HG03097 (cell line): ENCODE results near the gene DONSON.
"Not testable (repeated sequence)": the region's sequence is repeated elsewhere in the genome, so short reads cannot be mapped to it uniquely, and the experiment has no call there.

Experiments used
- ATAC-seq: cut with Tn5 transposase; IDR thresholded peaks from one replicate; pipeline ENCODE4 v1.9.1; 2021; ENCODE audit not compliant: unreplicated experiment, low FRiP score

DONSON gene

GRCh38 chr21:33588485-33589335 lies at the start of gene DONSON:
Gene DONSON (minus strand): TSS chr21:33588684. CDS start chr21:33588641, 43 bp downstream.
- ATAC-seq, result peak; percentile 83

GRCh38 chr21:33634254-33634653 lies 45.8 kb upstream of the DONSON start:
- ATAC-seq, result no peak

DNA sequence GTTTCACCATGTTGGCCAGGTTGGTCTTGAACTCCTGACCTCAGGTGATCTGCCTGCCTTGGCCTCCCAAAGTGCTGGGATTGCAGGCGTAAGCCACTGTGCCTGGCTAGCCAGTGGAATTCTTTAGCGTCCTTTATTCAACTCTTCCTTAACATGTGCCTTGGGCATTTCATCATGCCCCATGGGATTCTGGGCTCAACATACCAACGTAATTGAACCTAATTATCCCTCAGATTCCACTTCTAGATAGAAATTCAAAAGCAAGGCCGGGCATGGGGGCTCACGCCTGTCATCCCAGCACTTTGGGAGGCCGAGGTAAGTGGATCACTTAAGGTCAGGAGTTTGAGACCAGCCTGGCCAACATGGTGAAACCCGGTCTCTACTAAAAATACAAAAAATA lies 37.7 kb upstream of the DONSON start:
- ATAC-seq, result not testable (repeated sequence)

DNA sequence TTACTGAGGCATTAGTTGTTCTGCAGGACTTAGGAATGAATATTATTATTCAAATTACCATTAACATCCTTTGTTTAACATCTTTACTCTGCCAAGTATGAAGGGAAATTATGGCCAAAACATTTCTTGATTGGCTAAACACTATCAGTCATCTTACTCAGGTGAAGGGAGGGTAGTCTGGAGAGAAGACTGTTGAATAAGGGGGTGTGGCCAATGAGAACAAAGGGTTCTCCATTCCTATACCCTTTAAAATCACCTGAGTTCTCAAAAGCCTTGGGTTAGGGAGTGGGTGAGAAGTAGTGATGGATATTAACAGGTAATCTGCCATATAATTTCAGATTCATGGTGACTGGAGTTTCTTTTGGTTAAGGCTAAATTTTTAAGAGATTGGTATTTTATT lies 33.8 kb upstream of the DONSON start:
- ATAC-seq, result no peak

DNA sequence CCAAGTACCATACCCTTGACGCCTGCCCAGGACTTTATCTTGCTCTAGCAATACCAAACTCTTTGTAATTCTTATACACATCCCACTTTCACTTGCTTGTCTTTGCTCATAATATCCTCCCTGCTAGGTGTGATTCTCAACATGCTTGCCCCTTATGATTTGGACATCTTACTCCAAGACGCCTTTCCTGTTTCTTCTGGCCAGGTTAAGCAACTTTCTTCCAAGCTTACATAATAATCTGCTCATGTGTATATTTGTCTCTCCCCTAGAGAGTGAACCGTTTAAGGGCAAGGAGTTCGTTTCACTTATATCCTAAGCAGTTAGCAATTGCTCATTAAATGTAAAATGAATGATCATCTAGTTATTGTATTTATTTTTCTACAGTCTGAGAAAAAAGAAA lies 31.2 kb upstream of the DONSON start:
- no peak for ATAC-seq

DNA sequence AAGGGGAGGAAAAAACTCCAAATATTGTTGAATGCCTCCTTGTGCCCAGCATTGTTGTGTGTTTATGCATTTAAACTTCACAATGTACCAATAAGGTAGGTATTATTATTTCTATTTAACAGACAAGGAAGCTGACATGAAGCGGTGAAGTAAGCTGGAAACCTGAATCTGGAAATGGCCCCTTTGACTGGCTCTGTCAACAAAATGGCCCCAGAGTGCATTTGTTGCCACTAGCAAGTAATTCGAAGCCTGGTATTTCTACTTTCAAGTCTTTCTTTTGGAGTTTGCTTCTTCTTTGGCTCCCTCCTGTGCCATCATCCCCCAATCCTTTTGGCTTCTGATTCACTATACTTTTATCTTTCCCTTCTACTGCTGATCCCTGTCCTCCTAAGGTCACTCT lies 29.9 kb upstream of the DONSON start:
- ATAC-seq, result no peak

DNA sequence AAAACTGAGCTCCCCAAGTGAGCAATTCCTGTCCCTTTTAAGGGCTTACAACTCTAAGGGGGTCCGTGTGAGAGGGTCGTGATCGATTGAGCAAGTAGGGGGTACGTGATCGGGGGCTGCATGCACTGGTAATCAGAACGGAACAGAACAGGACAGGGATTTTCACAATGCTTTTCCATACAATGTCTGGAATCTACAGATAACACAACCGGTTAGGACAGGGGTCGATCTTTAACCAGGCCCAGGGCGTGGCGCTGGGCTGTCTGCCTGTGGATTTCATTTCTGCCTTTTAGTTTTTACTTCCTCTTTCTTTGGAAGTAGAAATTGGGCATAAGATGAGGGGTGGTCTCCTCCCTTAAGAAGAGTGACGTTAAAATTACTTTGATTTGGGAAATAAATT lies 29.1 kb upstream of the DONSON start:
- not testable (repeated sequence) for ATAC-seq

GRCh38 chr21:33611006-33611744 lies 22.7 kb upstream of the DONSON start:
- ATAC-seq, result no peak

DNA sequence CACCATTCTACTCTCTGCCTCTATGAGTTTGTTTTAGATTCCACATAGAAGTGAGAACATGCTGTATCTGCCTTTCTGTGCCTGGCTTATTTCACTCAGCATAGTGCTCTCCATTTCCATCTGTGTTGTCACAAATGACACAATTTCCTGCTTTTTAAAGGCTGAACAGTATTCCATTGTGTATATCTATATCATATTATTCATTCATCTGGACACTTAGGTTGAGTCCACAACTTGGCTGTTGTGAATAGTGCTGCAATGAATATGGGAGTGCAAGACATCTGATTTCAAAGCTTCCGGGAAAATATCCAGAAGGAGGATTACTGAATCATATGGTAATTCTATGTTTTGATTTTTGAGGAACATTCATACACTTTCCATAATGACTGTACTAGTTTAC lies 20.1 kb upstream of the DONSON start:
- no peak for ATAC-seq

DNA sequence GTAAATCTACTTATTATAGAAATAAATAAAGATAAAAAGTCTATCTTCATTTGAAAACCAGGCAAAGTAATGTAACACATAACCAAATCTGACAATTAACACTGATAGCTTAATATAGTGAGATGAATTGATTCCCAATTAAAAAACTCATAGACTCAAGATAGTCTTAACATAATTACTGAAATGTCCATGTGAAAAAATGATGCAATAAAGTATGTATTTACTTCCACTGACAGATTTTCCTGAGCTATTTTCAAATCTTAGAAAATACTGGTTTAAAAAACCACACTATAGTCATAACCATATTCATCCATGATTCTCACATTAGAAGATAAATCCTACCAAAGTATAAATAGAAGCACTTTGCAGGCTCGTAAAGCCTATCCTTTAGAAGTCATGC lies 9.6 kb upstream of the DONSON start:
- no peak for ATAC-seq

DNA sequence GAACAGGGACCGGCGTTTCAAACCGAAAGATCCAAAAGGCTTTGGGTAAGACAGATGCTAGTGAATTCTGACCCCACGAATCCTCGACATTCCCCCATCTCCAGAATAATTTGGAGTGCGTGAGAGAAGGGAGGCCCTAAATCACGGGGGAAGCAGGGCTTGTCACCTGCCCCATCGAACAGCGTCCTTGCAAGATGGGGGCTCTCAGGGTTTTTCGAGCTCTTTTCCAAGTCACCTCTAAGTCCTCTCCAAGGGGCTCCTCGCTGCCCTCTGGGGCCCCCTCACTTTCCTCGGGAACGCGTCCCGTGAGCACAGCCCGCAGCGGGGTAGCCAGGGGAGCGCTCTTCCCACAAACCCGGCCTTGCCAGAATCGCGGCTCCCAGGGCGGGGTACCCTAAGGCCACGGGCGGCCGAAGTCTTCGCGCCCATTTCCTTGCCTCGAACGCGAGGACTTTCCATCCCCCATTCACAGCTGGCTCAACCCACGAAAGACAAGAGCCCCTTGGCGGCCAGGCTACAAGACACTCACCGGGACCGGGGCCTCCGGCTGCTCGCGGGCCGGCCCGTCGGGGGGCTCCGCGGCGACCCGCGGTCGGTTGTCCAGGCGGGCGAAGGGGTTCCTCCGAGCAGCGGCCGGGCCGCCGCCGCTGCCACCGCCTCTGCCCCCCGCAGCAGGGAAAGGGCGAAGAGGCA lies 546 bp downstream of the DONSON start:
- ATAC-seq, result peak; percentile 46

- no peak for ATAC-seq
Observed at GRCh38 chr21:33586927-33587326, 1.6 kb downstream of the DONSON start.

DNA sequence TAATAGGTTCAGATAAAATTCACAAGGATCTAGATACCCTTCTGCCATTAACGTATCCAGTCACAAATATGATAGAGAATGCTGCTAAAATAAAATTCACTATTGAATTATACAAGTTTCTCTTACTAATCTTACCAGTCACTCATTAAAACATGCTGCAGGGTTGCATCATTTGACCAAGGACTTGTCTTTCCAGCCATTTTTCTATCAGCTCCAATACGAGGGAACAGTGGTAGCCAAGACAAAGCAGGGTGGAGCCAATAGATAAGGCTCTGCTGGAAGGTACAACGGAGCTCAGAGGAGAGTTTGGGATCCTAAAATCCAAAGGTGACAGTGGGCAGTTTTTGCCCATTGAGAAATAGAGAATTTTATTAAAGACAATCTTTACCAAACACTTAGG lies 4.0 kb downstream of the DONSON start:
- ATAC-seq, result no peak

- ATAC-seq, result no peak
Observed at GRCh38 chr21:33578959-33579542, 9.4 kb downstream of the DONSON start.

DNA sequence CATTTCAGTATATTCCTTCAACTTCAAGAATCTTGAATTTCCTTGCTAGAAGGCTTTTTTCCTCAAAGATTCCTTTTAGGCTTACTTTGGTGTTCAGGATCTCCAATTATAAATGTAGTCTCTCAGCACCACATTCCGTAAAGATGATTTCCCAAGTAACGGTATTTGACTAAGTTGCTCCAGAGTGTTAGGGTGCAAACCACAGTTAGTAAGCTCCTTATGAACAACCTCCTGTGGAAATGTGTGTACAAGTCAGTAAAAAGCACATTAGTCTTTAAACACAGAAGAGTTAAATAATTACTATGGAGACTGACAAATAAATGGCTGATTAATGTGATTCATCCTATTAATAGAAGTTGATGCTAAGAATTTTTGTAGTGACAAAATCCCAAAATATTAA lies 10.3 kb downstream of the DONSON start:
- no peak for ATAC-seq

- not testable (repeated sequence) for ATAC-seq
Observed at GRCh38 chr21:33576741-33577141, 11.7 kb downstream of the DONSON start.

DNA sequence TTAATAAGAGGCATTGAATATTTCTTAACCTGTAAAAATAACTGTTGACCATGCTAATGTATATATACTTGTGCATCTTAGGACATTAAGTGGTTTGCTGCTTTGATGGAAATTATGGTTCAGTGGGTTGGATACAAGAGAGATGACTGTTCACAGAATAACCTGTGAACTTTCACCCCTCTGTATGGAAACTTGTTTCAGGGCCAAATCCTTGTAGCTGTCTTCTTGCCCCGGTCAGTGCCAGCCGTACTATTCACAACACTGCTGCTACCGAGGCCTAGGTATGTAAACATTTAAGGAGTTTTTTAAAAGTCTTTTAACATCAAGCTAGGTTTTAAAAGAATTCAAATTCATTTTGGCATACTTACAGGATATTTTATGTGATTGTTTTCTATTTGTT lies 16.1 kb downstream of the DONSON start:
- no peak for ATAC-seq

- ATAC-seq, result no peak
Observed at GRCh38 chr21:33569991-33570390, 18.5 kb downstream of the DONSON start.

DNA sequence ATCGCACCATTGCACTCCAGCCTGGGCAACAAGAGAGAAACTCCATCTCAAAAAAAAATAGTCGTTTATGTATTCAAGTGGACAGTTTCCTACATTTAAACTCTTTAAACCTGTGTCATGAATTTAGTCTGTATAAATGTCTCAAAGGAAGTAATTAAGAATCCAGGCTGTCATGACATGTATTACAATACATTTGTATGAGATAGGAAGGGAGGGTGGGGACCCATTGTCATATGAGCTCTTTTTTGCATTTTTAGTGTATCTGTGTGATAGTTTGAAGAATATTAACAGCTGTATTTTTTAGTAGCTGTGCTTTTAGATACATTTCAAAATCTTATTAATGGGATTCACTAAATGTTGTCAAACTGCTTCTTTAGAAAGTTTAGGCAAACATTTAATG lies 20.0 kb downstream of the DONSON start:
- no peak for ATAC-seq

- no peak for ATAC-seq
Observed at GRCh38 chr21:33567914-33568313, 20.6 kb downstream of the DONSON start.

- ATAC-seq, result no peak
Observed at GRCh38 chr21:33566514-33566913, 22.0 kb downstream of the DONSON start.
